Nephron progenitor cell (in vitro differentiated cells): ENCODE results near the gene CEP85.

Source experiments
- DNase-seq: peaks from one replicate; pipeline ENCODE4 v3.0.0; 2021
- H3K27ac Mint-ChIP-seq: 2 replicates; pipeline ENCODE4 v1.8.0; 2021; ENCODE audit warnings: mild to moderate bottlenecking, moderate library complexity, mixed read lengths
- H3K27me3 Mint-ChIP-seq: 2 replicates; pipeline ENCODE4 v1.8.0; 2021; ENCODE audit warnings: mild to moderate bottlenecking, low read depth, mixed read lengths; ENCODE audit not compliant: poor library complexity
- H3K36me3 Mint-ChIP-seq: 2 replicates; pipeline ENCODE4 v1.8.0; 2021; ENCODE audit warnings: low read depth, mixed read lengths
- H3K4me1 Mint-ChIP-seq: 2 replicates; pipeline ENCODE4 v1.8.0; 2021; ENCODE audit warnings: mixed read lengths
- H3K4me3 Mint-ChIP-seq: 2 replicates; pipeline ENCODE4 v1.8.0; 2021; ENCODE audit warnings: mild to moderate bottlenecking, moderate library complexity, mixed read lengths
- H3K9me3 Mint-ChIP-seq: 2 replicates; pipeline ENCODE4 v1.8.0; 2021; ENCODE audit warnings: mild to moderate bottlenecking, moderate library complexity, mixed read lengths
- CTCF ChIP-seq: fragments of 200-600 bp; sonication (generic); IDR thresholded peaks from 2 replicates; pipeline ENCODE4 v1.5.0; 2021; ENCODE audit warnings: antibody characterized with exemption

CEP85 gene

DNA sequence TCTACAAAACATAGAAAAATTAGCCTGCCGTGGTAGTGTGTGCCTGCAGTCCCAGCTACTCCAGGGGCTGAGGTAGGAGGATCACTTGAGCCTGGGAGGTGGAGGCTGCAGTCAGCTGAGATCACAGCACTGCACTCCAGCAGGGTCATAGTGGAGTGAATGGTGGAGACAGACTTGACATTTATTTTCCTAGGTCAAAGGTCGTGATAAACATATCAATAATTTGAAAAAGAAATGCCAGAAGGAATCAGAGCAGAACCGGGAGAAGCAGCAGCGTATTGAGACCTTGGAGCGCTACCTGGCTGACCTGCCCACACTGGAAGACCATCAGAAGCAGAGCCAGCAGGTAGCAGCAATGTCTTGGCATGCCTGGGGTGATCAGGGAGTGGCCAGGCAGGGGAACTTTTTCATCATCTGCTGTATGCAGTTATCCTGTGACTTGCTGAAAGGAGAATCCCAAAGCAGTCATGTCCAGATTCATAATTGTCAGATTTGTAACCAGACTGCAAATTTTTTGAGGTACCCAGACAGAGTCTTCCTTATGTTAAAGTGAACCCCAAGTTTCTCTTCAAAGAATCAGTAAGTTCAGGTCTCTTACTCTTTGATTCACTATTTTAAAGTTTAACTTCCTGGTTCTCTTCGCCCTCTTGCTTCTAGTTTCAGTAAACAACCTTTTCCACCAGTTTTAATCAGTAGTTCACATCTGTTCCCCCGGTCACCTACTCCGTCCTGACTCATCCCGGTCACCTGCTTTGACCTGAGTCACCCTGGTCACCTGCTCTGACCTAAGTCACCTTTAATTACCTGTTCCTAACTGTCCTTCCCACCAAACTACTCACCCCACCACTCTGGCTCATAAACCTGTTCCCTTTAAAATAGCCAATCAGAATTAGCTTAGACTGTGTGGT, 34.5 kb downstream of the CEP85 start:
- no peak for DNase-seq

DNA sequence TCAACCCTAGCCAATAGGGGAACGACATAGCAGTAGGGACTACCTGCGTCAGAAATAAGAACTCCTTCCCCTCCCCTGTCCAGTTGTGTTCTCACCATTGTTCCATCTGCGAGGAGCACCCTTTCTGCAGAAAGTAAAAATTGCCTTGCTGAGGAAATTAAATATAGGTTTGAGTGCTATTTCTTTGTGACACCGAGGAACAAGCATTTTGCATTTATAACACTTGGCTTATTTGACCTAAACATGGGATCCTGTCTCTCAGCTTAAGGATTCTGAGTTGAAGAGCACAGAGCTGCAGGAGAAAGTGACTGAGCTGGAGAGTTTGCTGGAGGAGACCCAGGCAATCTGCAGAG, 35.2 kb downstream of the CEP85 start:
- Mint-ChIP-seq H3K27me3 (no peaks in the 10 kb centered on the region), H3K27ac (peak overlapping the region; percentile 39), H3K4me3 (no peak overlapping the region), H3K9me3 (peaks cover 6% of the 10 kb centered on the region), H3K4me1 (no peaks in the 10 kb centered on the region), H3K36me3 (peaks cover 86% of the 10 kb centered on the region)
- DNase-seq = no peak
- TF ChIP-seq CTCF = no peak

More for the DNA sequence above, 34.5 kb downstream of the CEP85 start:
- no peaks in the 10 kb centered on the region for H3K27me3 Mint-ChIP-seq
- H3K9me3 Mint-ChIP-seq = peaks cover 6% of the 10 kb centered on the region
- peak overlapping the region; percentile 95 for H3K27ac Mint-ChIP-seq
- no peak for TF ChIP-seq CTCF
- H3K36me3 Mint-ChIP-seq = peaks cover 88% of the 10 kb centered on the region
- H3K4me1 Mint-ChIP-seq = no peaks in the 10 kb centered on the region
- no peak overlapping the region for H3K4me3 Mint-ChIP-seq

- peaks cover 41% of the 10 kb centered on the region for H3K4me1 Mint-ChIP-seq
- no peak overlapping the region for H3K4me3 Mint-ChIP-seq
- no peak overlapping the region for H3K27ac Mint-ChIP-seq
- peaks cover 5% of the 10 kb centered on the region for H3K27me3 Mint-ChIP-seq
- H3K9me3 Mint-ChIP-seq = no peaks in the 10 kb centered on the region
- H3K36me3 Mint-ChIP-seq = peaks cover 71% of the 10 kb centered on the region
- no peak for DNase-seq
- TF ChIP-seq CTCF = no peak
These were observed 40.9 kb downstream of the CEP85 start for GRCh38 chr1:26274801-26275425.

DNA sequence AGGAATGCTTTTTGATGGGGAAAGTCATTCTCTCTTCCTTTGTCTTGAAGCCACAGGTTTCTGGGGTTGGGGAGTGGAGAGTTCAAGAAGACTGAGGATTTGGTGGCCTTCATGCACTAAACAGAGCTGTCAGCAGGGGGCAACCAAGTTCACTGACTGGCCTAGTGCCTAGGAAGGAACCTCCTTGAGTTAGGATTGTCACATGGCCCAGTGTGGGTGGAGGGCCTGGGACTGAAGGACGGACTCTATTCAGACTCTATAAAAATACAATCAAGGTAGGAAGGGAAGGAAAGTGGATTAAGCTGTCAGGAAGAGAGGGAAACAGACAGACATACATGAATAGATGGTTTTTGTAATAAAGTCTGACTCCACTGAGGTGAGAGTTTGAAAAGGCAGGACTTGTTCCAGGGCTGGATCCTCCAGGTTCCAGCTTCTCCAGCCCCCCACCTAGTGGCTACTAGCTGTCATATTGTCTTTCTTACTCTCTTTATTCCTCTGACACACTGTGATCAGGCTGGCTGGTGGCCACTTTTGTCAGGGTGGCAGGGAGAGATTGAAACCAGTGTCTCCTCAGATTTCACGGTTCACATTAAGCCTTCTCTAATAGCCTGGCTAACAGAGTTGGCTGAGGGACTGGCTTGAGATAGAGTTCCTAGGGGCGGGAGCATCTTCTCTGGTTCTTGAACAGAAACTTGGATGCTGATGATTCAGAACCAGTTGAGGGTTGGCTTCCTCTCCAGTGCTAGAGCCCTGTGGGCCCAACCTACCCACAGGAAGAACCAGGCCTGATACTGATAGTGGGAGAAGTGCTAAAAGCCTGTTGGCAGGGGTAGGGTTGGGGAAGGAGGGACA, 41.8 kb downstream of the CEP85 start:
- DNase-seq = peak; percentile 85
- peaks cover 46% of the 10 kb centered on the region for H3K4me1 Mint-ChIP-seq
- H3K4me3 Mint-ChIP-seq = peak overlapping the region; percentile 41

DNA sequence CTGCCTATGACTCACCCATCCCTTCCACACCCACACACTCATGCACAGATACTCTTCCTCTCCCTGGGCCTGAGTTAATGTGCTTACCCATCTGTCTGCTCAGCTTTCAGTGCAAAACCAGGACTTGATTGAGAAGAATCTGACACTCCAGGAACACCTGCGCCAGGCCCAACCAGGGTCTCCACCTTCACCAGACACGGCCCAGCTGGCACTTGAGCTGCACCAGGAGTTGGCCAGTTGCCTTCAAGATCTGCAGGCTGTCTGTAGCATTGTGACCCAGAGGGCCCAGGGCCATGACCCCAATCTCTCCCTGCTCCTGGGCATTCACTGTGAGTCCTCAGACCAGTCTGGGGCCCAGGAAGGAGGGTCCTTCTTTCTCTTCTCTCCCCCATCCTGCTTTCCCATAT, 42.4 kb downstream of the CEP85 start:
- DNase-seq = no peak
- no peak for TF ChIP-seq CTCF
- Mint-ChIP-seq H3K9me3 (no peaks in the 10 kb centered on the region), H3K4me3 (no peak overlapping the region), H3K36me3 (peaks cover 59% of the 10 kb centered on the region), H3K27me3 (peaks cover 5% of the 10 kb centered on the region), H3K4me1 (peaks cover 53% of the 10 kb centered on the region), H3K27ac (no peak overlapping the region)

More for the DNA sequence above, 41.8 kb downstream of the CEP85 start:
- H3K27ac Mint-ChIP-seq = peak overlapping the region; percentile 96
- TF ChIP-seq CTCF = peak; percentile 73
- peaks cover 63% of the 10 kb centered on the region for H3K36me3 Mint-ChIP-seq
- peaks cover 5% of the 10 kb centered on the region for H3K27me3 Mint-ChIP-seq
- H3K9me3 Mint-ChIP-seq = no peaks in the 10 kb centered on the region
